CD4-positive, alpha-beta T cell (primary cell): ENCODE results near the gene MYCBP2. TPM values are rescaled to one million over a fixed set of nuclear protein-coding genes. Genes with fewer than 3 reads are reported as not detected.

Source experiments
- ATAC-seq: fragments of 200-7000 bp; cut with Tn5 transposase; one replicate; pipeline ENCODE4 v1.10.0; 2022; ENCODE audit warnings: mild to moderate bottlenecking; ENCODE audit not compliant: poor library complexity
- CTCF ChIA-PET: fragments of 350-600 bp; sonication (Branson Sonifier 250); formaldehyde crosslinking; loops from one replicate; lab custom pipeline; 2021; ENCODE audit warnings: antibody characterized with exemption, inconsistent platforms; lab: Charles Lee
- POLR2A ChIA-PET: fragments of 350-600 bp; sonication (Branson Sonifier 250); formaldehyde crosslinking; loops from one replicate; lab custom pipeline; 2021; ENCODE audit warnings: antibody characterized with exemption, inconsistent platforms; lab: Charles Lee
- DNase-seq, 14 experiments: peaks; one replicate each; pipeline ENCODE4 v3.0.0-alpha.2; 2013 to 2020; ENCODE audit warnings: mixed read lengths in 2 of 14
- H3K27ac ChIP-seq, 2 donors: one replicate each; pipeline versions ENCODE4 v1.5.1 to v1.7.0; 2013; ENCODE audit warnings: low read length in 2 of 2, low read depth in 1 of 2, mild to moderate bottlenecking in 1 of 2
- H3K27me3 ChIP-seq, 2 experiments: 1 replicate in 1 of 2; 2 replicates in 1 of 2; pipeline versions ENCODE4 v1.6.1 to v1.7.0; 2013; ENCODE audit warnings: low read length in 2 of 2, control low read depth in 1 of 2, mild to moderate bottlenecking in 1 of 2, moderate library complexity in 1 of 2; ENCODE audit not compliant: insufficient read depth in 2 of 2, control insufficient read depth in 1 of 2
- H3K36me3 ChIP-seq: one replicate; pipeline ENCODE4 v1.6.1; 2013; ENCODE audit warnings: low read length, control low read depth; ENCODE audit not compliant: insufficient read depth
- H3K4me1 ChIP-seq: one replicate; pipeline ENCODE4 v1.6.1; 2013; ENCODE audit warnings: low read length, control low read depth; ENCODE audit not compliant: insufficient read depth
- H3K4me3 ChIP-seq: one replicate; pipeline ENCODE4 v1.5.1; 2013; ENCODE audit warnings: mild to moderate bottlenecking, low read length, moderate library complexity
- H3K9me3 ChIP-seq, 2 experiments: 1 replicate in 1 of 2; 2 replicates in 1 of 2; pipeline versions ENCODE4 v1.6.1 to v1.7.0; 2013; ENCODE audit warnings: low read length in 2 of 2, mild to moderate bottlenecking in 2 of 2, control low read depth in 1 of 2, moderate library complexity in 1 of 2; ENCODE audit not compliant: control insufficient read depth in 1 of 2, insufficient read depth in 1 of 2
- H3K27ac Mint-ChIP-seq: one replicate; pipeline ENCODE4 v1.8.0; 2020; ENCODE audit warnings: mixed read lengths
- H3K27me3 Mint-ChIP-seq: one replicate; pipeline ENCODE4 v1.8.0; 2021; ENCODE audit warnings: mixed read lengths
- H3K36me3 Mint-ChIP-seq: one replicate; pipeline ENCODE4 v1.8.0; 2021; ENCODE audit warnings: low read depth, mixed read lengths
- H3K4me1 Mint-ChIP-seq: one replicate; pipeline ENCODE4 v1.8.0; 2021; ENCODE audit warnings: low read depth, mixed read lengths
- H3K4me3 Mint-ChIP-seq: one replicate; pipeline ENCODE4 v1.8.0; 2020; ENCODE audit warnings: mild to moderate bottlenecking, mixed read lengths
- H3K9me3 Mint-ChIP-seq: one replicate; pipeline ENCODE4 v1.8.0; 2020; ENCODE audit warnings: mixed read lengths
- CTCF ChIP-seq: fragments of 200-600 bp; IDR thresholded peaks from one replicate; pipeline ENCODE4 v1.8.0; 2022; ENCODE audit warnings: antibody characterized with exemption, mild to moderate bottlenecking
- intact Hi-C, 2 experiments: fragments of 100-400 bp; cut with DNase I in 1 of 2; cut with micrococcal nuclease in 1 of 2; formaldehyde crosslinking; loops; one replicate each; pipeline versions ENCODE4 v1.15.1 to v1.9.0; 2023 to 2025; cut with DNase I, micrococcal nuclease
- total RNA-seq, 174 experiments: library from RNA in 2 of 174; stranded (reverse) in 2 of 174; gene quantifications; one replicate each; pipeline ENCODE4 v1.2.3 and lab custom pipeline; 2021 to 2026

Gene MYCBP2
- total RNA-seq, 2 experiments from 2014 or later: 116 to 119 TPM

GRCh38 chr13:77313923-77314322 is 13.0 kb downstream of the MYCBP2 start:
- no peak for TF ChIP-seq CTCF
- peak overlapping the region; percentile 47 for H3K4me3 Mint-ChIP-seq
- Histone ChIP-seq H3K27me3 (no peaks in the 10 kb centered on the region), H3K4me3 (no peak overlapping the region), H3K9me3 (no peaks in the 10 kb centered on the region), H3K27ac (no peak overlapping the region), H3K36me3 (peaks cover 3% of the 10 kb centered on the region), H3K4me1 (peaks cover 36% of the 10 kb centered on the region)
- peaks cover 89% of the 10 kb centered on the region for H3K4me1 Mint-ChIP-seq
- ATAC-seq: no peak
- H3K9me3 Mint-ChIP-seq: no peaks in the 10 kb centered on the region
- intact Hi-C loops: loop anchor here in 1 of 2 experiments (2.0 kb wide), 1 partner anchor 13 kb away; no protein-coding TSS in a partner anchor
- H3K36me3 Mint-ChIP-seq: peaks cover 4% of the 10 kb centered on the region
- ChIA-PET POLR2A (interaction anchor here (0.6 to 1.8 kb wide), 3 partner anchors 11 to 51 kb away, joined by 3 to 6 read pairs (median 5); partner anchors contain the start of gene MYCBP2), CTCF (interaction anchor here (0.7 to 1.6 kb wide), 3 partner anchors 28 to 164 kb away, joined by 3 to 4 read pairs (median 3); no protein-coding TSS in a partner anchor)
- no peaks in the 10 kb centered on the region for H3K27me3 Mint-ChIP-seq
- DNase-seq: no peak
- peak overlapping the region; percentile 42 for H3K27ac Mint-ChIP-seq

- POLR2A ChIA-PET: interaction anchor here (1.0 to 1.7 kb wide), 2 partner anchors 13 to 17 kb away, joined by 4 to 5 read pairs; no protein-coding TSS in a partner anchor
- peak overlapping the region; percentile 34 for H3K27ac Mint-ChIP-seq
- CTCF ChIA-PET: interaction anchor here (0.8 kb wide), 1 partner anchor 8 kb away, joined by 4 read pairs; no protein-coding TSS in a partner anchor
Measured at GRCh38 chr13:77312311-77312710, 14.6 kb downstream of the MYCBP2 start.

GRCh38 chr13:77310579-77311279 is 16.2 kb downstream of the MYCBP2 start:
- peaks cover 93% of the 10 kb centered on the region for H3K4me1 Mint-ChIP-seq
- Histone ChIP-seq H3K9me3 (no peaks in the 10 kb centered on the region), H3K36me3 (no peaks in the 10 kb centered on the region), H3K4me1 (peaks cover 13% of the 10 kb centered on the region), H3K4me3 (no peak overlapping the region), H3K27ac (no peak overlapping the region), H3K27me3 (no peaks in the 10 kb centered on the region)
- peak overlapping the region; percentile 34 for H3K27ac Mint-ChIP-seq
- intact Hi-C loops: no loop called here
- ChIA-PET POLR2A (interaction anchor here (1.8 kb wide), 1 partner anchor 16 kb away, joined by 6 read pairs; the partner anchor contains the start of gene MYCBP2), CTCF (no interaction called here)
- DNase-seq: no peak
- no peaks in the 10 kb centered on the region for H3K36me3 Mint-ChIP-seq
- ATAC-seq: no peak
- H3K27me3 Mint-ChIP-seq: no peaks in the 10 kb centered on the region
- TF ChIP-seq CTCF: no peak
- H3K4me3 Mint-ChIP-seq: peak overlapping the region; percentile 20
- no peaks in the 10 kb centered on the region for H3K9me3 Mint-ChIP-seq

More at GRCh38 chr13:77312311-77312710, 14.6 kb downstream of the MYCBP2 start:
- peaks cover 1% of the 10 kb centered on the region for H3K36me3 ChIP-seq
- H3K4me3 ChIP-seq: no peak overlapping the region
- no peaks in the 10 kb centered on the region for H3K27me3 Mint-ChIP-seq
- H3K4me1 Mint-ChIP-seq: peaks cover 94% of the 10 kb centered on the region
- no peak overlapping the region for H3K27ac ChIP-seq
- ATAC-seq (no peak), DNase-seq (no peak)
- intact Hi-C loops: no loop called here
- peaks cover 4% of the 10 kb centered on the region for H3K36me3 Mint-ChIP-seq
- no peak overlapping the region for H3K4me3 Mint-ChIP-seq
- no peaks in the 10 kb centered on the region for H3K9me3 Mint-ChIP-seq
- H3K27me3 ChIP-seq: no peaks in the 10 kb centered on the region
- no peak for TF ChIP-seq CTCF
- no peaks in the 10 kb centered on the region for H3K9me3 ChIP-seq
- H3K4me1 ChIP-seq: peaks cover 26% of the 10 kb centered on the region
